Neural progenitor cell (in vitro differentiated cells): Measurements from ENCODE around the gene IL17B.

Experiments
- CTCF ChIP-seq: fragments of 200-600 bp; sonication (generic); IDR thresholded peaks from 2 replicates; pipeline ENCODE4 v1.5.1; 2017; ENCODE audit warnings: antibody characterized with exemption, mild to moderate bottlenecking
- EZH2 ChIP-seq: fragments of 200-600 bp; sonication (generic); IDR thresholded peaks from 2 replicates; pipeline ENCODE4 v1.6.1; 2017; ENCODE audit warnings: antibody characterized with exemption, mild to moderate bottlenecking, moderate library complexity

GRCh38 chr5:149378241-149378820, 761 bp downstream of the IL17B start:
- TF ChIP-seq CTCF (no peak), EZH2 (no peak)
